Stimulated activated CD4-positive, alpha-beta T cell treated with anti-CD3 and anti-CD28 coated beads, Interleukin-1b, Interleukin-23, amount 100 ng/mL, for 24 hours (primary cell): Measurements from ENCODE around the gene PRR23C.
"Not testable (repeated sequence)": the region's sequence is repeated elsewhere in the genome, so short reads cannot be mapped to it uniquely, and the experiment has no call there.

Experiments
- DNase-seq, 4 experiments: peaks; one replicate each; pipeline ENCODE4 v3.0.0-alpha.2; 2020; ENCODE audit warnings: low read depth in 4 of 4, low spot score in 1 of 4

The PRR23C gene

DNA sequence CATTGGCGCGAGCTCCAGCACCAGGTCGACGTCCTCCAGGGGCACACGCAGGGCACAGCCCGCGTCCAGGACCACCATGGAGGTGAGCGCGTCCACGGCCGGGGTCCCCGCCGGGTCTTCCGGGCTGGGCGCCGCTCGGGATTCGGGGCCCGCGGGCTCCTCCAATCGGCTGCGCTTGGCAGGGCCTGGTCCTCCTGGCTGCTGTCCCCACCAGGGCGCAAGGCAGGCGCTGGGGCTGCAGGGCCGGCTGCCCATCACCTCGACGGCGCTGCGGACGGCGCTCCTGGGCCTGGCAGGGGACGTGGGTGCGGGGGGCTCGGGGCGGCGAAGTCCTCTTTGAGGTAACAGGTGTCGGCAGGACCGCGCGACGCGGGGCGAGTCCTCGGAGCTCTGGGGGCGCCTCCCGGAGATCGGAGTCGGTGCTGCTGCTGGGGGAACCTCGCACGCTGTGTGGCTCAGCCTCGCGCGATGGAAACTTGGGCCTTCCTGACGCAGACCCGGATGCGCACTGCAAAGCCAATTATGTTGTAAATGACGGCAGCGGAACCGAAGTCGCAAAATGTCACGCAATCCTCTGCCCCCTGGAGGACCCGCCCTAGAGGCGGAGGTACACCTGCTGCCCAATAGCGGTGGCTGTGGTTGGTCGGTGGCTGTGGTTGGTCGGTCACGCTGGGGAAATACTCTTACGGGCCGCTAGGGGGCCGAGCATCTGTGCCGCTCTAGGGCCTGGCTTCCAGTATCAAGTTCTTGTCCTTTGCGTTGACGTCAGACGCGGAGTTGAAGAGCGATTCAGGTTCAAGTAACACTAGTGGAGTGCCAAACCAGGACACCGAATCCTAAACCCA, at the start of gene PRR23C:
PRR23C (minus strand) TSS at position 527 of the 845 bp plus-strand sequence; CDS start at position 255, 272 bp downstream.
- DNase-seq: no peak

DNA sequence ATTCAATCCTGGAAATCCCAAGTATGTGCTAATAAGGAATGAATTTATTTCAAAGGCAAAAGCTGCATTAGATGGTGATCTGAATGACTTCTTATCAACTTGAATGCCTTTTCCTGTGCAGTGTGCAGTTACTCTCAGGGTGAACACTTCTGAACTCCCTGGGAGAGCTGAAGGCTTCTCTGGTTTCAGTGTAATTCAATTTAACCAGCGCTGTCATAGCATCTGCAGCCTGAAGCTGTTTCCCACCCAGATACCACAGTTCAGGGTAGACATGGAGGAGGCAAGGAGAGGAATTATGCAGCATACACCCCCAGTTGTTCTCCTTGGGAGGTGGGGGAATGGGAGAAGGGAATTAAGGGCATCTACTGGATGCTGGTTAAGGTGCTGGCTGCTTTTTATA, 49.1 kb upstream of the PRR23C start:
- no peak for DNase-seq

DNA sequence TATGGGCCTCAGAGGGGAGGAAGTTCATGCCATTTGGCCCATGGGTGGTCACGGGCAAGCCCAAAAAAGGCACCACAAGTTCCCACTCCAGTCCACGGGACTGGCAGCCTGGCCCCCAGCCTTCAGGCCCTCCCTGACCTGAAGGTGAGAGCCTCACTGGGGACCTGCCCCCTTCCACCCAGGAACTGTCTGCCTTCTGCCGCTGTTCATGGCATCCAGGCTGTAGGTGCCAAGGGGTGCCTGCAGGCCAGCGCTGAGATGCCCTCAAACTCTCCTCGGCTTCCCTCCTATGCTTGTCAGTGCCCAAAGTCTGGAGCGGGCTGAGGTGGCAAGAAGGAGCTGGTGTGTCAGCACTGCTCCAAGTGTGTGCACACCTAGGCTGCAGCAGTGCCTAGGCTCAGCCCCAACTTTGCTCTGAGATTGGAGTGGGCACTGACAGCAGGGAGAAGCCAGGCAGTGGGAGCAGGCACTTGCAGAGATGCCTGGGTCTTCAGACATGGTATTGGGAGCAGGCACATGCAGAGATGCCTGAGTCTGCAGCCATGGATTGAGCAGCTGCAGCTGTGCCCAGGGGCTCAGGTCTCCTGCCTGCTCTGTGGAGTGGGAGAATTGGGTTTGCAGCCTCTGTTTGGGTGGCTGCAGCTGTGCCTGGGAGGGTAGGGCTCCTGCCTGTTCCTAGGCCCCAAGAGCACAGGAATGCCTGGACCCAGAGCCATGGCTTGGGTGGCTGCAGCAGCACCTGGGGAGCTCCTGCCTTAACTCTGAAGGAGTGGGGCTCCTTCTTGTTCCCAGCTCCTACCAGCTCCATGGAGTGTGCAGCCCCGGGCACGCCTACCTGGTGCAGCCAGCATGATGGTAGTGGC, 44.0 kb upstream of the PRR23C start:
- no peak for DNase-seq

DNA sequence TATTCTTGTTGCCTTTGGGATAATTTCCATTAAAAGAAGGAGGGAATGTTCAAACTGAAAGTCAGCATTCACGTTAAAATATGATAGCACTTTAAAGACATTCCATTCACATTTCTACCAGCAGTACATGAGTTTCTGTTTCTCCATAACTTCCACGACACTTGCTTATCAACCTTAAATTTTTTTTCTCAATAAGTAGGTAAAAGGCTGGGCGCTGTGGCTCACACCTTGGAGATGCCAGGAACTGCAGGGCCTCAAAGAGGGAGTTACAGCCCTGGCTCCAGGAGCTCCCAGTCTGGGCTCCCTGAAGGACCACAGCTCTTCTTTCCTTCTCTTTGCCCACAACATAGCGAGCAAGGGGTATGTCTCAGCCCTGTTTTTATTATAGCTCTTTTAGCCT, 42.9 kb upstream of the PRR23C start:
- no peak for DNase-seq

DNA sequence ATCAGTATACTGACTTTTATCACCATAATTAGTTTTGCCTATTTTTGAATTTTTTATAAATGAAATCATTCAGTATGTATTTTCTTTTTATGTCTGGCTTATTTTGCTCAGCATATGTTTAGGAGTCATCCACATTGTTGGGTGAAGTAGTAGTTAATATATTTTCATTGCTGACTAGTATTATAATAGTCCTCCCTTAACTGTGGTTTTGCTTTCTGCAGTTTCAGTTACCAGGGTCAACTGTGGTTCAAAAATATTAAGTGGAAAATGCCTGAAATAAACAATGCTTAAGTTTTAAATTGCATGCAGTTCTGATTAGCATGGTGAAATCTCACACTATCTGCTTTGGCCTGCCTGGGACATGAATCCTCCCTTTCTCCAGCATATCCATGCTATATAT, 39.5 kb upstream of the PRR23C start:
- no peak for DNase-seq

DNA sequence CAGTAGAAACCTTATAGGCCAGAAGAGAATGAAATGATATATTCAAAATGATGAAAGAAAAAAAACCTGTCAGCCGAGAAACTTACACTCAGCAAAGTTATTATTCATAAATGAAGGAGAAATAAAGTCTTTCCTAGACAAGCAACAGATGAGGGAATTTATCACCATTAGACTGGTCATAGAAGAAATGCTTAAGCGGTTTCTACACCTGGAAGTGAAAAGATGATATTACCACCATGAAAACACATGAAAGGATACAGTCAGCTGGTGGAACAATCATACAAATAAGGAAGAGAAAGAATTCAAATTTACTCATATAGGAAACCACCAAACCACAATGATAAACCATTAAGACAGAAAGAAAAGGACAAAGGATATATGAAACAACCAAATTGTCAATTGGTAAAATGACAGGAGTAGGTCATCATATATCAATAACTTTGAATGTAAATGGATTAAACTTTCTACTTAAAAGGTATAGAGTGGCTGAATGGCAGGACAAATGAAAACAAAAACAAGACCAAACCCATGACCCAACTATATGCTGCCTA, 29.9 kb upstream of the PRR23C start:
- DNase-seq: no peak

DNA sequence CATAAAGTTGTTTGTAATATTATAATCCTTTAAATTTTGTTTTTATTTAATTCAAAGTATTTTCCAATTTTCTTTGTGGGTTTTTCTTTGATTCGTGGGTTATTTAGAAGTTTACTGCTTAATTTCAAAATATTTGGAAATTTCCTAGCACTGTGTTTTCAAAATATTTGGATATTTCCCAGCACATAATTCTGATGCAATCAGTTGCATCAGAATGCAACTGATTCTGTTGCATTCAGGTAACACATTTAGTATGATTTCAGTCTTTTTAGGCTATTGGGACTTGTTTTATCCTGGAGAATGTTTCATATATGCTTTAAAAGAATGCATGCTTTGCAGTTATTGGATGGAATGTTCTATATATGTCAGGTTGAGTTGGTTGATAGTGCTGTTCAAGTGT, 18.2 kb upstream of the PRR23C start:
- no peak for DNase-seq

DNA sequence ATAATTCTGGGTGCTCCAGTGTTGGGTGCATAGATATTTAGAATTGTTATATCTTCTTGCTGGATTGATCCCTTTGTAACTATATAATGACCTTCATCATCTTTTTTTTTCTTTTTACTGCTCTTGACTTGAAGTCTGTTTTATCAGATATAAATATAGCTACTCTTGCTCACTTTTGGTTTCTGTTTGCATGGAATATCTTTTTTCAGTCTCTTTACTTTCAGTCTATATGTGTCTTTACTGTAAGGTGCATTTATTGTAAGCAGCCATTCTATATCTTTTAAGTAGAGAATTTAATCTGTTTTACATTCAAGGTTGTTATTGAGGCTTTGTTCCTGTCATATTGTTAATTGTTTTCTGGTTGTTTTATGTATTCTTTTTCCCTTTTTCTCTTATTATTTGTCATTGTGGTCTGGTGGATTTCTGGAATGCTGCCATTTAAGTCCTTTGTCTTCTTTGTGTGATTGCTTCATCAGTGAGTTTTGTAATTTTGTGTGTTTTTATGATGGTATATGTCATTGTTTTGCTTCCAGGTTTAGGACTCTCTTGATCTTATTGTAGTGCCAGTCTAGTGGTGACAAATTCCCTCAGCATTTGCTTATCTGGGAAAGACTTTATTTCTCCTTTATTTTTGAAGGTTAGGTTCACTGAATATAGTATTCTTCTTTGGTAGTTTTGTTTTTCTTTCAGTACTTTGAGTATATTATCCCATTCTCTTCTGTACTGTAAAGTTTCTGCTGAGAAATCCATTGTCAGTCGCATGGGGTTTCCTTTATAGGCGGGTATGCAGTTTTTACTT, 8.3 kb upstream of the PRR23C start:
- no peak for DNase-seq

DNA sequence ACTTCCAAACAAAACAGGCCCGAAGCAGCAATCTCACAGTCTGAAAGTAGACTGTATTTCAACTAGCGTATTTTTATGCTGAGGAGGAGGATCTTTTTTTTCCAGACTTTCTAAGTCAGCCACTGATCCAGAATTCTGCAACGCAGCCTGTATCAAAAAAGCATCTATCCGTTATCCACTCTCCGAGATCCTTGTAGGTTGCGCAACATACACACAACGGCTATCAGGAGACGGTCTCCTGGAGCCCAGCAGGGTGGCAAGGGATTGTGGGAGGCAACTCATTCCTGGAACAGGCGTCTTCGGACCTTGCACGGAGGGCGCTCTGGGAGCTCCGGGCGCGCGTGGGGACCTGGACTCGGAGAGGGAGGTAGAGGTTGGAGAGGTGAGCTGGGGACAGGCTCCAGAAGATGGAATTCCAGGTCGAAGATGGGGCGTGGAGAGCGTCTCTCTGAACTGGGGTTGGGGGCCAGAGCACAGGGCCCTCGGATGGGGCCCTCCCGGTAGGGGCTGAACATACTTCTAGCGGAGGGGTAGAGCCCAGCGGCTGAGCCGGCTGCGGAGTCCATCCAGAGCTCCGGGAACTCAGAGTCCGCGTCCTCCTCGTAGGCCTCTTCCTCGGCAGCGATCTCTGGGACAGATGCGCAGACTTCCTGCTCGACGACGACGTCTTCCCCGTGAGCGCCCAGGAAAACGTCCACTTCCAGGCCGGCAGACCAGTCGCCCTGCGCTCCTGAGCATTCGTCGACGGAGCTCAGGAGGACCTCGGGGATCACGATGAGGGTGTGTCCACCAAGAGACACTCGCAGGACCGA, 932 bp downstream of the PRR23C start:
- no peak for DNase-seq

DNA sequence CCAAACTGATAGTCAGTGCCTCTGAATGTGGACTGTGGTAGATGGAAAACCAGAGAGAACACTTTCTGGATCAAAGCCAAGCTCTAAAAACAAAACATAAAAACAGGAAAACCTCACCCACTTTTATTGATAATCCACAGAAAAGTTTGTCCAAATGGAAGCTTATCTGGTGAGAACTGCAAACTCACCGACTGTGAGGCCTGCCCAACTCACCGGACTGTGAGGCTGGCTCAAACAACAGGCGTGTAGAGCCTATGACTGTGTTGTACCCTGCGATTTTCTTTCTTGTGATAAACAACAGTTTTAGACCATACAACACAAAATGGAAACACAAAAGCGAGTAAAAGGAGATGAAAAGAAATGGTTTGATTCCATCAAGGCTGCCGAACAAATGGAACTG, 7.2 kb downstream of the PRR23C start:
- no peak for DNase-seq

DNA sequence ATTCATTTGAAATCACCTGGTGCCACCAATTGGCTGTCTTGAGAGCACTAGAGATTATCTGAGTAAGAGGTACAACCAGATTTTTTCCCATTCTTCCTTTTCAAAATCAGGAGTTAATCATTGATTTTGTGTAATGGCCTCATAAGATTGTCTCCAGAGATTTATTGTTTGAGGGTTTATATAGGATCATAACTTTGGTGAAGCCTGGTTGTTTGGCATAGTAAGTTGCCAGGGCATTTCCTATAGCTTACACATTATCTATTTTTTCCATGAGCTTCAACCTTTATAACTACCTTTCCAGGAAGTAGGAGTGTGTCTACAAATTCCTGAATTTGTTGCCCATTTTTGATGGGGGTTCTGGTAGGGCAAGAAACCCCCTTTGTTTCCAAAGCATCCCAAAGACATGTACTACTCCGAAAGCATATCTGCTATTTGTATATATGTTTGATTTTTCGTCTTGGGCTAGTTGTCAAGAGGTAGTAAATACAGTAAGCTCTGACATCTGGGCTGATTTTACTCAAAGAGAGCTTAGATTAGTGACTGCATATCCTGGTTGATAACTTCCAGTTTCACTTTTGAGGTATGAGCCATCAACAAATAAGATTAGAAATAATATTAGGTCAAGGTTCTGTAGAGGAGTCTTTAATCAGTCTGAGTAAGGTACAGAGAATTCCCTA, 12.2 kb downstream of the PRR23C start:
- DNase-seq: no peak

DNA sequence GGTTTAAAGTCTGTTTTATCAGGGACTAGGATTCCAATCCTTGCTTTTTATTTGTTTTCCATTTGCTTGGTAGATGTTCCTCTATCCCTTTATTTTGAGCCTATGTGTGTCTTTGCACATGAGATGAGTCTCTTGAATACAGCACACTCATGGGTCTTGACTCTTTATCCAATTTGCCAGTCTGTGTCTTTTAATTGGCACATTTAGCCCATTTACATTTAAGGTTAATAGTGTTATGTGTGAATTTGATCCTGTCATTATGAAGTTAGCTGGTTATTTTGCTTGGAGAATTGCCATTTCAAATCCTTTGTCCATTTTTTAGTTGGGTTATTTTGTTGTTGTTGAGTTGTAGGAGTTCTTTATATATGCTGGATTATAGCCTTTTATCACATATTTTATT, 14.1 kb downstream of the PRR23C start:
- not testable (repeated sequence) for DNase-seq

DNA sequence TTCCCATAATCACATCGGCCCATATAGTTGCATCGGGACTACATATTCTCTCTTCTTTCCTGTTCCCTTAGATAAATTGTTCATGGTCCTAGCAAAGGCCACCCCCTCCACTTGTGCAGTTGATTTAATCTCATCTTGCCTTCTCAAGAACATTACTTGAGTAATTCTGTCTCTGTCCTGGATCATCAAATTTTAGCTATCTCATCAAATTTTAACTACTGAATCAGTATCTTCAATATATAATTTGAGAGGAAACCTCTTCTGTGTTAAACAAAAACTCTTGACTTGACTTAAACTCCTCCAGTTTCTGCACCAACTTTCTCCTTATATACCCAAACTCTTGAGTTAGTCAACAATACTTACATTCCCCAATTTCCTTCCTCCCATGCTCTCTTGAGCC, 19.7 kb downstream of the PRR23C start:
- DNase-seq: no peak

DNA sequence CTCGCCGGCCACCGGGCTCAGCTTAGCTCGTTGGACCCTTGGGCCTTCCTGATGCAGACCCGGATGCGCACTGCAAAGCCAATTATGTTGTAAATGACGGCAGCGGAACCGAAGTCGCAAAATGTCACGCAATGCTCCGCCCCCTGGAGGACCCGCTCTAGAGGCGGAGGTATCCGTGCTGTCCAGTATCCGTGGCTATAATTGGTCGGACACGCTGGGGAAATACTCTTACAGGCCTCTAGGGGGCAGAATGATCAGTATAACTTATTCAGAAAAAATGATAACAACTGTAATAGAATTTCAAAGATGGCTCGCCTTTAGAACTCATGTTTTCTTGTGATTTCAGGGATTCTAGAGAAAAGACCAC, 23.8 kb downstream of the PRR23C start, which contains the start of gene PRR23B:
PRR23B (minus strand) TSS at position 59 of the 367 bp plus-strand sequence. CDS start 265 bp downstream, outside the sequence.
- DNase-seq: no peak

DNA sequence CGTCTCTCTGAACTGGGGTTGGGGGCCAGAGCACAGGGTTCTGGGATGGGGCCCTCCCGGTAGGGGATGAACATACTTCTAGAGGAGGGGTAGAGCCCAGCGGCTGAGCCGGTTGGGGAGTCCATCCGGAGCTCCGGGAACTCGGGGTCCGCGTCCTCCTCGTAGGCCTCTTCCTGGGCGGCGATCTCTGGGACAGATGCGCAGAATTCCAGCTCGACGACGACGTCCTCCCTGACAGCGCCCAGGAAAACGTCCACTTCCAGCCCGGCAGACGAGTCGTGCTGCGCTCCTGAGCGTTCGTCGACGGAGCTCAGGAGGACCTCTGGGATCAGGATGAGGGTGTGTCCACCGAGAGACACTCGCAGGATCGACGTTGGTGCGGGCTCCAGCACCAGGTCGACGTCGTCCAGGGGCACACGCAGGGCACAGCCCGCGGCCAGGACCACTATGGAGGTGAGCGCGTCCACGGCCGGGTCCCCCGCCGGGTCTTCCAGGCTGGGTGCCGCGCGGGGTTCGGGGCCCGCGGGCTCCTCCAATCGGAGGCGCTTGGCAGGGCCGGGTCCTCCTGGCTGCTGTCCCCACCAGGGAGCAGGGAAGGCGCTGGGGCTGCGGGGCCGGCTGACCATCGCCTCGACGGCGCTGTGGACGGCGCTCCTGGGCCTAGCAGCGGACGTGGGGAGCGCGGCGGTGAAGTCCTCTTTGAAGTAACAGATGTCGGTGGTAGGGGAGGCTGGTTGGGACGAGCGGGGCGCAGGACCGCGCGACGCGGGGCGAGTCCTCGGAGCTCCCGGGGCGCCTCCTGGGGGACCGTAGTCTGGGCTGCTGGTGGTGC, 24.4 kb downstream of the PRR23C start:
- no peak for DNase-seq

DNA sequence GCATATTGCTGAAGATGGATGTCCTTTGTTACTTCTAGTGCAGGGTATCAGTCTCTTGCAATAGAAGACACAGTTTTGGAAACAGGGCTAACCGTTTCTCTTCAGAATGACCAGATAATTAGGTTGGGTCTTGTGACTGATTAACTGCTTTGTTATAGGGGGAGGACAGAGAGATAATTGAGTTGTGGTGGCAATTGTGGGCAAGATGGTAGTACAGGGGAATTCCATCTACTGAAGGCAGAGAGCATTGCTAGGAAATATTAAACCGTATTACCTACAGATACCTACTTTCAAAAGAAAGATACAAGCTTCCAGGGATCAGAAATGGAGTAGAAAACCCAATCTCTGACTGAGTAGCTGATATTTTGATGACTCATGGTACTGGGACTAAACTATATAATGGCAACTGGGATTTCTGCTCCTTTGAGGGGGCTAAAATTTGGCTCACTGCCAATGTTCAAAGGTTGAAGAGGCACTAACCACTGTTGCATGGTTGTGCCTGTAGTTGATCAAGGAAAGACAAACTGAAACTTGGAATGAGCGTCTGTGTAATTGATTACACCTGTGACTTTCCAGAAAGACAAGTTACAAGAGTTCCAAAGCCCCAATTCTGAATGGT, 28.2 kb downstream of the PRR23C start:
- no peak for DNase-seq

DNA sequence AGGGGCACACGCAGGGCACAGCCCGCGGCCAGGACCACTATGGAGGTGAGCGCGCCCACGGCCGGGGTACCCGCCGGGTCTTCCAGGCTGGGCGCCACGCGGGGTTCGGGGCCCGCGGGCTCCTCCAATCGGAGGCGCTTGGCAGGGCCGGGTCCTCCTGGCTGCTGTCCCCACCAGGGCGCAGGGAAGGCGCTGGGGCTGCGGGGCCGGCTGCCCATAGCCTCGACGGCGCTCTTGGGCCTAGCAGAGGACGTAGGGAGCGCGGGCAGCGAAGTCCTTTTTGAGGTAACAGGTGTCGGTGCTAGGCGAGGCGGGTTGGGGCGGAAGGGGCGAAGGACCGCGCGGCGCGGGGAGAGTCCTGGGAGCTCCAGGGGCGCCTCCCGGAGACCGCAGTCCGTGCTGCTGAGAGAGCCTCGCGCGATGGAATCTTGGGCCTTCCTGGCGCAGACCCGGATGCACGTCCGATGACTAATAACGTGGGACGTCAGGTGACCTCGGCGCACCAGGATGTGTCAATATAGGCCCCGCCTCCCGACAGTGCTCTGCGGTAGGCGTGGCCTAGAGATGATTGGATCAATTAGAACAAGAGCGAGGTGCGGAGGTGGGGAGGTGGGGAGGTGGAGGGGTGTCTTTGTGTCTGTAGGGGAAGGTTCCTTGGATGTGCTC, 38.5 kb downstream of the PRR23C start, which contains the start of gene PRR23A:
PRR23A (minus strand) TSS at position 218 of the 666 bp plus-strand sequence; CDS start at position 218, 0 bp downstream.
- DNase-seq: no peak
